Right lobe of liver (tissue), 4 donors: Measurements from ENCODE around the gene IRF4.

Experiments
- POLR2A ChIP-seq: fragments of 450-650 bp; IDR thresholded peaks from one replicate; pipeline ENCODE4 v1.6.1; 2017; ENCODE audit warnings: antibody characterized with exemption, mild to moderate bottlenecking
- TF ChIP-seq, protein P1 (sequence below), 4 donors: fragments of 200-600 bp in 3 of 4; fragments of 450-650 bp in 1 of 4; IDR thresholded peaks; one replicate each; pipeline versions ENCODE4 v1.5.1 to v1.8.0; 2016 to 2022; ENCODE audit warnings: antibody characterized with exemption in 4 of 4, mild to moderate bottlenecking in 2 of 4
- donor health status: DM: no; HTN: no; CAD: no.
- donor health status: DM: no; HTN: no; CAD: no.
- donor health status: DM: no; HTN: yes; CAD: no.

DNA sequence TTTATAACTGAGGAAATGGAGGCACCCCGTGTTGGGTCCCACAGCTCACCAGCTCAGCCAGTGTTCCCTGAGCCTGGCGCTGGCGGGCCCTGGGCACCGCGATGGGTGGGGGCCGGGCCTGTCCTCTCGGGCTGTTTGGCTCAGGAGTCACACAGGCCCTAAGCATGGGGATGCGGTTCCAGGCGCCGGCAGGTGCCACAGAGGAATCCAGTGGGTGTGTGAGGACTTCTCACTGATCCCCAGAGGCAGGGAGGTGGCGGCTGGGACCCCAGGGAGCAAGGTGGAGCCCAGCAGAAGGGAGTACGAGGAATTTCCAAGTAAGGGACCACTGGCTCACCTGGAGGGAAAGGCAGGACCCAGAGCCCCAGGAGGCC lies 57.5 kb downstream of the IRF4 start:
- TF ChIP-seq, protein P1, sequence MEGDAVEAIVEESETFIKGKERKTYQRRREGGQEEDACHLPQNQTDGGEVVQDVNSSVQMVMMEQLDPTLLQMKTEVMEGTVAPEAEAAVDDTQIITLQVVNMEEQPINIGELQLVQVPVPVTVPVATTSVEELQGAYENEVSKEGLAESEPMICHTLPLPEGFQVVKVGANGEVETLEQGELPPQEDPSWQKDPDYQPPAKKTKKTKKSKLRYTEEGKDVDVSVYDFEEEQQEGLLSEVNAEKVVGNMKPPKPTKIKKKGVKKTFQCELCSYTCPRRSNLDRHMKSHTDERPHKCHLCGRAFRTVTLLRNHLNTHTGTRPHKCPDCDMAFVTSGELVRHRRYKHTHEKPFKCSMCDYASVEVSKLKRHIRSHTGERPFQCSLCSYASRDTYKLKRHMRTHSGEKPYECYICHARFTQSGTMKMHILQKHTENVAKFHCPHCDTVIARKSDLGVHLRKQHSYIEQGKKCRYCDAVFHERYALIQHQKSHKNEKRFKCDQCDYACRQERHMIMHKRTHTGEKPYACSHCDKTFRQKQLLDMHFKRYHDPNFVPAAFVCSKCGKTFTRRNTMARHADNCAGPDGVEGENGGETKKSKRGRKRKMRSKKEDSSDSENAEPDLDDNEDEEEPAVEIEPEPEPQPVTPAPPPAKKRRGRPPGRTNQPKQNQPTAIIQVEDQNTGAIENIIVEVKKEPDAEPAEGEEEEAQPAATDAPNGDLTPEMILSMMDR (IDR thresholded peaks at IDR 0.05): no peak
- TF ChIP-seq POLR2A: no peak
